ENCODE measurements around the gene CFL2. TPM values are rescaled to one million over a fixed set of nuclear protein-coding genes. Genes with fewer than 3 reads are reported as not detected.

Gene CFL2
- total and polyA plus RNA-seq, 4 donors, result 87.9 to 178 (median 132) TPM

- intact Hi-C loops (cut with DNase I), result loop anchor here (2.0 kb wide), 1 partner anchor 49 kb away; no protein-coding TSS in a partner anchor
- no peaks in the 10 kb centered on the region for H3K4me1 ChIP-seq (ENCODE audit: control insufficient read depth in 1 of 2, insufficient read depth in 2 of 2, low read length in 2 of 2)
- no peak overlapping the region for H3K4me3 ChIP-seq (ENCODE audit: low read length in 2 of 2)
- DNase-seq (no peak), ATAC-seq (ENCODE audit: low FRiP score) (no peak)
- H3K27me3 ChIP-seq (ENCODE audit: control insufficient read depth in 1 of 2, insufficient read depth in 2 of 2, low read length in 1 of 2), result no peaks in the 10 kb centered on the region
- H3K27ac ChIP-seq (ENCODE audit: low read depth in 1 of 2, low read length in 2 of 2), result no peak overlapping the region
- H3K36me3 ChIP-seq (ENCODE audit: control insufficient read depth in 1 of 2, insufficient read depth in 2 of 2, low read length in 1 of 2), result no peaks in the 10 kb centered on the region
- H3K9me3 ChIP-seq (ENCODE audit: control insufficient read depth, low read length), result no peaks in the 10 kb centered on the region
- WGBS, 2 donors, result 65 to 75% methylated on average over 1 of the region's 1 CpG
Observed at GRCh38 chr14:34673702-34674101, 40.7 kb downstream of the CFL2 start.

- H3K36me3 ChIP-seq (ENCODE audit: control insufficient read depth in 1 of 2, insufficient read depth in 2 of 2, low read length in 1 of 2), result no peaks in the 10 kb centered on the region
- 60% methylated on average over 6 of the region's 6 CpGs for WGBS, 2 donors
Observed at GRCh38 chr14:34671716-34672115, 42.7 kb downstream of the CFL2 start.

GRCh38 chr14:34668111-34668510, 46.3 kb downstream of the CFL2 start:
- H3K9me3 ChIP-seq (ENCODE audit: control insufficient read depth, low read length), result no peaks in the 10 kb centered on the region
- DNase-seq, result no peak
- H3K4me3 ChIP-seq (ENCODE audit: low read length in 2 of 2), result no peak overlapping the region
- intact Hi-C loops (cut with DNase I), result no loop called here
- no peaks in the 10 kb centered on the region for H3K36me3 ChIP-seq (ENCODE audit: control insufficient read depth in 1 of 2, insufficient read depth in 2 of 2, low read length in 1 of 2)
- no peak overlapping the region for H3K27ac ChIP-seq (ENCODE audit: low read depth in 1 of 2, low read length in 2 of 2)
- no peaks in the 10 kb centered on the region for H3K27me3 ChIP-seq (ENCODE audit: control insufficient read depth in 1 of 2, insufficient read depth in 2 of 2, low read length in 1 of 2)
- 82 to 87% methylated on average over 2 of the region's 2 CpGs for WGBS, 2 donors
- ATAC-seq (ENCODE audit: low FRiP score), result no peak
- no peaks in the 10 kb centered on the region for H3K4me1 ChIP-seq (ENCODE audit: control insufficient read depth in 1 of 2, insufficient read depth in 2 of 2, low read length in 2 of 2)

More at GRCh38 chr14:34671716-34672115, 42.7 kb downstream of the CFL2 start:
- intact Hi-C loops (cut with DNase I), result loop anchor here (2.0 kb wide), 1 partner anchor 51 kb away; no protein-coding TSS in a partner anchor
- no peaks in the 10 kb centered on the region for H3K9me3 ChIP-seq (ENCODE audit: control insufficient read depth, low read length)
- no peak for DNase-seq
- no peak overlapping the region for H3K27ac ChIP-seq (ENCODE audit: low read depth in 1 of 2, low read length in 2 of 2)
- H3K27me3 ChIP-seq (ENCODE audit: control insufficient read depth in 1 of 2, insufficient read depth in 2 of 2, low read length in 1 of 2), result no peaks in the 10 kb centered on the region
- H3K4me3 ChIP-seq (ENCODE audit: low read length in 2 of 2), result no peak overlapping the region
- no peak for ATAC-seq (ENCODE audit: low FRiP score)
- H3K4me1 ChIP-seq (ENCODE audit: control insufficient read depth in 1 of 2, insufficient read depth in 2 of 2, low read length in 2 of 2), result no peaks in the 10 kb centered on the region

- no peak overlapping the region for H3K27ac ChIP-seq (ENCODE audit: low read depth in 1 of 2, low read length in 2 of 2)
- 92 to 95% methylated on average over 7 of the region's 7 CpGs for WGBS, 2 donors
- no peaks in the 10 kb centered on the region for H3K4me1 ChIP-seq (ENCODE audit: control insufficient read depth in 1 of 2, insufficient read depth in 2 of 2, low read length in 2 of 2)
- H3K9me3 ChIP-seq (ENCODE audit: control insufficient read depth, low read length), result no peaks in the 10 kb centered on the region
- DNase-seq, result no peak
- no peaks in the 10 kb centered on the region for H3K36me3 ChIP-seq (ENCODE audit: control insufficient read depth in 1 of 2, insufficient read depth in 2 of 2, low read length in 1 of 2)
- no peak overlapping the region for H3K4me3 ChIP-seq (ENCODE audit: low read length in 2 of 2)
- intact Hi-C loops (cut with DNase I), result no loop called here
- no peak for ATAC-seq (ENCODE audit: low FRiP score)
- no peaks in the 10 kb centered on the region for H3K27me3 ChIP-seq (ENCODE audit: control insufficient read depth in 1 of 2, insufficient read depth in 2 of 2, low read length in 1 of 2)
Observed at GRCh38 chr14:34667007-34667406, 47.4 kb downstream of the CFL2 start.

- peak in 1 of 2 donors; percentile 67 for DNase-seq
- no peaks in the 10 kb centered on the region for H3K27me3 ChIP-seq (ENCODE audit: control insufficient read depth in 1 of 2, insufficient read depth in 2 of 2, low read length in 1 of 2)
- H3K27ac ChIP-seq (ENCODE audit: low read depth in 1 of 2, low read length in 2 of 2), result no peak overlapping the region
Observed at GRCh38 chr14:34665785-34666435, 48.5 kb downstream of the CFL2 start.

GRCh38 chr14:34662561-34663088, 51.8 kb downstream of the CFL2 start:
- H3K9me3 ChIP-seq (ENCODE audit: control insufficient read depth, low read length), result no peaks in the 10 kb centered on the region
- H3K36me3 ChIP-seq (ENCODE audit: control insufficient read depth in 1 of 2, insufficient read depth in 2 of 2, low read length in 1 of 2), result no peaks in the 10 kb centered on the region
- DNase-seq (no peak), ATAC-seq (ENCODE audit: low FRiP score) (no peak)
- no peak overlapping the region for H3K27ac ChIP-seq (ENCODE audit: low read depth in 1 of 2, low read length in 2 of 2)
- no peak overlapping the region for H3K4me3 ChIP-seq (ENCODE audit: low read length in 2 of 2)
- H3K4me1 ChIP-seq (ENCODE audit: control insufficient read depth in 1 of 2, insufficient read depth in 2 of 2, low read length in 2 of 2), result no peaks in the 10 kb centered on the region
- H3K27me3 ChIP-seq (ENCODE audit: control insufficient read depth in 1 of 2, insufficient read depth in 2 of 2, low read length in 1 of 2), result no peaks in the 10 kb centered on the region
- WGBS, 2 donors, result 92 to 93% methylated on average over 4 of the region's 4 CpGs
- intact Hi-C loops (cut with DNase I), result no loop called here

More at GRCh38 chr14:34665785-34666435, 48.5 kb downstream of the CFL2 start:
- intact Hi-C loops (cut with DNase I), result no loop called here
- no peak overlapping the region for H3K4me3 ChIP-seq (ENCODE audit: low read length in 2 of 2)
- no peaks in the 10 kb centered on the region for H3K36me3 ChIP-seq (ENCODE audit: control insufficient read depth in 1 of 2, insufficient read depth in 2 of 2, low read length in 1 of 2)
- no peaks in the 10 kb centered on the region for H3K9me3 ChIP-seq (ENCODE audit: control insufficient read depth, low read length)
- WGBS, 2 donors, result 41 to 42% methylated on average over 2 of the region's 2 CpGs
- ATAC-seq (ENCODE audit: low FRiP score), result no peak
- no peaks in the 10 kb centered on the region for H3K4me1 ChIP-seq (ENCODE audit: control insufficient read depth in 1 of 2, insufficient read depth in 2 of 2, low read length in 2 of 2)

- ATAC-seq (ENCODE audit: low FRiP score), result no peak
- no peaks in the 10 kb centered on the region for H3K27me3 ChIP-seq (ENCODE audit: control insufficient read depth in 1 of 2, insufficient read depth in 2 of 2, low read length in 1 of 2)
- no peaks in the 10 kb centered on the region for H3K4me1 ChIP-seq (ENCODE audit: control insufficient read depth in 1 of 2, insufficient read depth in 2 of 2, low read length in 2 of 2)
- intact Hi-C loops (cut with DNase I), result no loop called here
- H3K9me3 ChIP-seq (ENCODE audit: control insufficient read depth, low read length), result no peaks in the 10 kb centered on the region
- no peaks in the 10 kb centered on the region for H3K36me3 ChIP-seq (ENCODE audit: control insufficient read depth in 1 of 2, insufficient read depth in 2 of 2, low read length in 1 of 2)
- H3K27ac ChIP-seq (ENCODE audit: low read depth in 1 of 2, low read length in 2 of 2), result no peak overlapping the region
- no peak overlapping the region for H3K4me3 ChIP-seq (ENCODE audit: low read length in 2 of 2)
- no peak for DNase-seq
Observed at GRCh38 chr14:34660796-34661195, 53.6 kb downstream of the CFL2 start.

Measured in aorta (tissue), 5 donors.